Lung (tissue), 4 donors: ENCODE results near the gene ZNF850. TPM values are rescaled to one million over a fixed set of nuclear protein-coding genes. Genes with fewer than 3 reads are reported as not detected.

ENCODE experiments used
- polyA plus RNA-seq, 2 donors: library from polyadenylated mRNA; stranded (reverse); fragments of 200-250 nt; gene quantifications; one replicate each; pipeline ENCODE4 v1.2.1, GENCODE V29; 2013
- total RNA-seq, 2 donors: library from RNA; depleted of rRNA in 1 of 2; stranded (reverse); fragments of >200 nt in 1 of 2; gene quantifications; one replicate each; pipeline ENCODE4 v1.2.1, GENCODE V29; 2014 to 2021
- donor health status: Bipolar disorder and iron deficiency.
- donor health status: healthy.
- donor health status: DM: yes; HTN: yes; CAD: no.

ZNF850 gene
- total and polyA plus RNA-seq, 4 donors = 0.31 to 4.9 (median 1.7) TPM

Other genes with a start within 250 kb of the ZNF850 start
- 10 to 100 TPM in 1 of 2 donors, 1 to 10 TPM in 1; 9.6 to 28.3 TPM for gene ZNF260, start 244.5 kb downstream of the ZNF850 start, total RNA-seq
- 1 to 10 TPM; 3.0 to 3.1 TPM for gene ZNF260, start 244.5 kb downstream of the ZNF850 start, polyA plus RNA-seq
- 10 to 100 TPM in 1 of 2 donors, 1 to 10 TPM in 1; 7.1 to 26.4 TPM for gene ZNF529, start 199.5 kb downstream of the ZNF850 start, total RNA-seq
- gene ZNF529, start 199.5 kb downstream of the ZNF850 start, polyA plus RNA-seq = 1 to 10 TPM; 2.5 to 6.1 TPM
- 10 to 100 TPM in 1 of 2 donors, 1 to 10 TPM in 1; 6.7 to 16.9 TPM for gene ZNF382, start 167.5 kb downstream of the ZNF850 start, total RNA-seq
- 1 to 10 TPM in 1 of 2 donors, under 1 TPM in 1; 0.93 to 1.2 TPM for gene ZNF382, start 167.5 kb downstream of the ZNF850 start, polyA plus RNA-seq
- 10 to 100 TPM in 1 of 2 donors, 1 to 10 TPM in 1; 8.7 to 15.3 TPM for gene ZNF461, start 106.0 kb downstream of the ZNF850 start, total RNA-seq
- 1 to 10 TPM; 2.0 to 3.8 TPM for gene ZNF461, start 106.0 kb downstream of the ZNF850 start, polyA plus RNA-seq
- gene ZNF567, start 85.2 kb downstream of the ZNF850 start, total RNA-seq = 10 to 100 TPM in 1 of 2 donors, 1 to 10 TPM in 1; 3.9 to 12.3 TPM
- 1 to 10 TPM; 2.3 to 2.4 TPM for gene ZNF567, start 85.2 kb downstream of the ZNF850 start, polyA plus RNA-seq
- gene ZNF790, start 65.6 kb upstream of the ZNF850 start, total RNA-seq = 10 to 100 TPM in 1 of 2 donors, 1 to 10 TPM in 1; 5.9 to 10.7 TPM
- gene ZNF790, start 65.6 kb upstream of the ZNF850 start, polyA plus RNA-seq = 1 to 10 TPM; 2.0 to 2.5 TPM
- gene ZNF345, start 78.1 kb upstream of the ZNF850 start, total RNA-seq = 10 to 100 TPM in 1 of 2 donors, 1 to 10 TPM in 1; 3.8 to 22.5 TPM
- gene ZNF345, start 78.1 kb upstream of the ZNF850 start, polyA plus RNA-seq = 1 to 10 TPM; 1.8 to 3.2 TPM
- 1 to 10 TPM; 2.3 to 4.2 TPM for gene ZNF829, start 143.5 kb upstream of the ZNF850 start, total RNA-seq
- gene ZNF829, start 143.5 kb upstream of the ZNF850 start, polyA plus RNA-seq = under 1 TPM; 0.65 to 0.81 TPM
- 10 to 100 TPM in 1 of 2 donors, 1 to 10 TPM in 1; 9.0 to 25.3 TPM for gene ZNF568, start 143.5 kb upstream of the ZNF850 start, total RNA-seq
- 1 to 10 TPM; 2.5 to 3.2 TPM for gene ZNF568, start 143.5 kb upstream of the ZNF850 start, polyA plus RNA-seq